A673 (cell line): ENCODE measurements around the gene UHRF1. TPM values are rescaled to one million over a fixed set of nuclear protein-coding genes. Genes with fewer than 3 reads are reported as not detected.
"Not testable (repeated sequence)": the region's sequence is repeated elsewhere in the genome, so short reads cannot be mapped to it uniquely, and the experiment has no call there.

Source experiments
- BruUV-seq: library from RNA; stranded (reverse); fragments of 400-500 nt; replicated peaks from 2 replicates; lab custom pipeline; 2021; lab: Mats Ljungman, UMichigan
- CTCF ChIA-PET: fragments of 300-600 bp; sonication (Branson Sonifier 250); formaldehyde crosslinking; loops from one replicate; lab custom pipeline; 2022; ENCODE audit warnings: antibody characterized with exemption; lab: Charles Lee
- POLR2A ChIA-PET: fragments of 300-600 bp; sonication (Branson Sonifier 250); formaldehyde crosslinking; loops from one replicate; lab custom pipeline; 2022; ENCODE audit warnings: antibody characterized with exemption; ENCODE audit not compliant: low non-redundant PET; lab: Charles Lee
- DNase-seq: peaks from one replicate; pipeline ENCODE4 v3.0.0-alpha.2; 2015; ENCODE audit warnings: low spot score
- H3K27ac ChIP-seq: fragments of 200-600 bp; sonication (generic); 2 replicates; pipeline ENCODE4 v1.5.1; 2016; ENCODE audit warnings: mixed run types, low read depth, mild to moderate bottlenecking, mixed read lengths, antibody characterized with exemption, low read length; ENCODE audit not compliant: poor library complexity, severe bottlenecking
- H3K27me3 ChIP-seq: fragments of 200-600 bp; sonication (generic); replicated peaks from 2 replicates; pipeline ENCODE4 v1.6.1; 2017; ENCODE audit warnings: mixed run types, low read depth, mild to moderate bottlenecking, mixed read lengths, antibody characterized with exemption, low read length; ENCODE audit not compliant: insufficient read depth, poor library complexity
- H3K36me3 ChIP-seq: fragments of 200-600 bp; sonication (generic); 2 replicates; pipeline ENCODE4 v1.6.1; 2016; ENCODE audit warnings: mixed run types, mild to moderate bottlenecking, mixed read lengths, antibody characterized with exemption, low read length; ENCODE audit not compliant: insufficient read depth, poor library complexity, severe bottlenecking
- H3K4me1 ChIP-seq: fragments of 200-600 bp; sonication (generic); 2 replicates; pipeline ENCODE4 v1.6.1; 2017; ENCODE audit warnings: mixed run types, mild to moderate bottlenecking, mixed read lengths, antibody characterized with exemption, low read length; ENCODE audit not compliant: insufficient read depth, poor library complexity, severe bottlenecking
- H3K4me3 ChIP-seq: fragments of 200-600 bp; sonication (generic); 2 replicates; pipeline ENCODE4 v1.5.1; 2016; ENCODE audit warnings: low read depth, mixed run types, mild to moderate bottlenecking, mixed read lengths, low read length; ENCODE audit not compliant: poor library complexity, severe bottlenecking
- H3K9me3 ChIP-seq: fragments of 200-600 bp; sonication (generic); 2 replicates; pipeline ENCODE4 v1.6.1; 2016; ENCODE audit warnings: mixed run types, low read depth, mild to moderate bottlenecking, mixed read lengths, antibody characterized with exemption, low read length; ENCODE audit not compliant: poor library complexity, severe bottlenecking
- EZH2 ChIP-seq: fragments of 200-600 bp; sonication (generic); IDR thresholded peaks from 2 replicates; pipeline ENCODE4 v1.6.1; 2017; ENCODE audit warnings: borderline replicate concordance, low read depth, mild to moderate bottlenecking, mixed read lengths, antibody characterized with exemption, low read length; ENCODE audit not compliant: poor library complexity, severe bottlenecking
- intact Hi-C: fragments of 100-400 bp; cut with micrococcal nuclease; formaldehyde crosslinking; loops from one replicate; pipeline ENCODE4 v1.10.0; 2022; ENCODE audit not compliant: unreplicated experiment
- total RNA-seq: library from RNA; stranded (reverse); gene quantifications from 2 replicates; pipeline ENCODE4 v1.2.3, GENCODE V29; 2021
- TF ChIP-seq, protein P1 (sequence below): fragments of 300-800, 200-600 bp; sonication (generic); conservative IDR thresholded peaks from 2 replicates; pipeline ENCODE4 v1.5.1; 2017; ENCODE audit warnings: low read depth, mild to moderate bottlenecking, antibody characterized with exemption, low read length, moderate library complexity, mixed read lengths

Gene UHRF1
- total RNA-seq, 1 experiment from 2014 or later = 203 TPM

DNA sequence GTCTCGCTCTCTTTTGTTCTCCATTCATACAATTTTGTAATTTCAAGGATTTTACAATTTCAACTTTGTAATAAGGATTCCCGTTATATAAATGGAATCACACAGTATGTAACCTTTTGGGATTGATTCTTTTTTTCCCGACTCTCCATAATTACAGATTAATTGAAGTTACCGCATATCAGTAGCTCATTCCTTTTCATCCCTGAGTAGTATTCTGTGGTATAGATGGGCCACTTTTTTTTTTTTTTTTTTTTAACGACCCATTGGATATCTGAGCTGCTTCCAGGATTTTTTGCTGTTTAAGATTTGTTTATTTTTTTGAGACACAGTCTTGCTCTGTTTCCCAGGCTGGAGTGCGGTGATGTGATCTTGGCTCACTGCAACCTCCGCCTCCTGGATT is 27.8 kb downstream of the UHRF1 start:
- peaks cover 84% of the 10 kb centered on the region for H3K36me3 ChIP-seq
- intact Hi-C loops = no loop called here
- no peaks in the 10 kb centered on the region for H3K27me3 ChIP-seq
- no peaks in the 10 kb centered on the region for H3K9me3 ChIP-seq
- no peak overlapping the region for H3K4me3 ChIP-seq
- DNase-seq = no peak
- ChIA-PET POLR2A (no interaction called here), CTCF (no interaction called here)
- TF ChIP-seq, protein P1, sequence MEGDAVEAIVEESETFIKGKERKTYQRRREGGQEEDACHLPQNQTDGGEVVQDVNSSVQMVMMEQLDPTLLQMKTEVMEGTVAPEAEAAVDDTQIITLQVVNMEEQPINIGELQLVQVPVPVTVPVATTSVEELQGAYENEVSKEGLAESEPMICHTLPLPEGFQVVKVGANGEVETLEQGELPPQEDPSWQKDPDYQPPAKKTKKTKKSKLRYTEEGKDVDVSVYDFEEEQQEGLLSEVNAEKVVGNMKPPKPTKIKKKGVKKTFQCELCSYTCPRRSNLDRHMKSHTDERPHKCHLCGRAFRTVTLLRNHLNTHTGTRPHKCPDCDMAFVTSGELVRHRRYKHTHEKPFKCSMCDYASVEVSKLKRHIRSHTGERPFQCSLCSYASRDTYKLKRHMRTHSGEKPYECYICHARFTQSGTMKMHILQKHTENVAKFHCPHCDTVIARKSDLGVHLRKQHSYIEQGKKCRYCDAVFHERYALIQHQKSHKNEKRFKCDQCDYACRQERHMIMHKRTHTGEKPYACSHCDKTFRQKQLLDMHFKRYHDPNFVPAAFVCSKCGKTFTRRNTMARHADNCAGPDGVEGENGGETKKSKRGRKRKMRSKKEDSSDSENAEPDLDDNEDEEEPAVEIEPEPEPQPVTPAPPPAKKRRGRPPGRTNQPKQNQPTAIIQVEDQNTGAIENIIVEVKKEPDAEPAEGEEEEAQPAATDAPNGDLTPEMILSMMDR = no peak
- no peak for TF ChIP-seq EZH2
- H3K4me1 ChIP-seq = no peaks in the 10 kb centered on the region
- no TSS peak for BruUV-seq
- H3K27ac ChIP-seq = no peak overlapping the region

DNA sequence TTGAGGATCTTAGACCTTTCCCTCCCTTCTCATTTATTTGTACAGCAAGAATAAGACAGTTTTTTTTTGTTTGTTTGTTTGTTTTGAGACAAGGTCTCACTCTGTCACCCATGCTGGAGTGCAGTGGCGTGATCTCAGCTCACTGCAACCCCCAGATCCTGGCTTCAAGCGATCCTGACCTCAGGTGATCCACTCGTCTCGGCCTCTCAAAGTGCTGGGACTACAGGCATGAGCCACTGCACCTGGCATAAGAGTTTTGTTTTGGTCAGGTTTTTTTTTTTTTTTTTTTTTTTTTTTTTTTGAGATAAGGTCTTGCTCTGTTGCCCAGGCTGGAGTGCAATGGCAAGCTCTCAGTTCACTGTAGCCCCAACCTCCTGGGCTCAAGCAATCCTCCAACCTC is 29.2 kb downstream of the UHRF1 start:
- CTCF ChIA-PET, BruUV-seq: not testable (repeated sequence)

DNA sequence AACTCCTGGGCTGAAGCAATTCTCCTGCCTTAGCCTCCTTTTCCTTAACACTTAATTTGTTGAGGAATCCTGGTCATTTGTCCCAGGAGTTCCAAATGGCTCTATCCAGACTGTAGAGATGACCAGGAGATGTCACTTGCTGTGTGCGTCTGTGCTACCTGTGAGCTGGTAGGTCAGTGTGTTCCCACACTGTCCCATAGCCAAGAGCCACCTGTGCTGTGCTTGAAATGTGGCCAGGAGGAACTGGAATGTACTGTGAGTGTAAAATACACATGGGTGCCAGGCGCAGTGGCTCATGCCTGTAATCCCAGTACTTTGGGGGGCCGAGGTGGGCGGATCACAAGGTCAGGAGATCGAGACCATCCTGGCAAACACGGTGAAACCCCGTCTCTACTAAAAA is 30.2 kb downstream of the UHRF1 start:
- ChIA-PET POLR2A (no interaction called here), CTCF (no interaction called here)
- H3K4me3 ChIP-seq = no peak overlapping the region
- H3K4me1 ChIP-seq = no peaks in the 10 kb centered on the region
- no peak overlapping the region for H3K27ac ChIP-seq
- no peaks in the 10 kb centered on the region for H3K27me3 ChIP-seq
- H3K36me3 ChIP-seq = peaks cover 83% of the 10 kb centered on the region
- no TSS peak for BruUV-seq
- intact Hi-C loops = no loop called here
- no peak for TF ChIP-seq EZH2
- DNase-seq = no peak
- no peaks in the 10 kb centered on the region for H3K9me3 ChIP-seq

More for the DNA sequence above, 29.2 kb downstream of the UHRF1 start:
- POLR2A ChIA-PET = interaction anchor here (0.7 kb wide), 1 partner anchor 70 kb away, joined by 15 read pairs; no protein-coding TSS in a partner anchor
- H3K27ac ChIP-seq, H3K9me3 ChIP-seq, DNase-seq, intact Hi-C loops, H3K27me3 ChIP-seq, H3K4me1 ChIP-seq, H3K4me3 ChIP-seq: not testable (repeated sequence)
- H3K36me3 ChIP-seq = peaks cover 84% of the 10 kb centered on the region

DNA sequence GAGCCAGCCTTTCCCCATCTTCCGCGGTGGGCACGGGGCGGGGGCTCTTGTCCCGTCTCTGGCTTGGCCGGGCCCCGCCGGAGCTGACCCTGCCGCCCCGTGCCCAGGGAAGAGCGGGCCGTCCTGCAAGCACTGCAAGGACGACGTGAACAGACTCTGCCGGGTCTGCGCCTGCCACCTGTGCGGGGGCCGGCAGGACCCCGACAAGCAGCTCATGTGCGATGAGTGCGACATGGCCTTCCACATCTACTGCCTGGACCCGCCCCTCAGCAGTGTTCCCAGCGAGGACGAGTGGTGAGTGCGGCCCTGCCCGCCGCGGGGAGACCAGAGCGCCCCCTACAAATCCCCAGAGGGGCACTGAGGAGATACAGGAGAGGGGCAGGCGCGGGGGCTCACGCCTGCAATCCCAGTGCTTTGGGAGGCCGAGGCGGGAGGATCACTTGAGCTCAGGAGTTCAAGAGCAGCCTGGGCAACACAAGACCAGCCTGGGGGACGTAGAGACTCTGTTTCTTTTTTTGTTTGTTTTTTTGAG is 32.4 kb downstream of the UHRF1 start:
- H3K9me3 ChIP-seq, H3K4me3 ChIP-seq, DNase-seq, CTCF ChIA-PET, intact Hi-C loops, H3K4me1 ChIP-seq, POLR2A ChIA-PET, BruUV-seq, H3K27me3 ChIP-seq, H3K27ac ChIP-seq: not testable (repeated sequence)
- peaks cover 82% of the 10 kb centered on the region for H3K36me3 ChIP-seq

DNA sequence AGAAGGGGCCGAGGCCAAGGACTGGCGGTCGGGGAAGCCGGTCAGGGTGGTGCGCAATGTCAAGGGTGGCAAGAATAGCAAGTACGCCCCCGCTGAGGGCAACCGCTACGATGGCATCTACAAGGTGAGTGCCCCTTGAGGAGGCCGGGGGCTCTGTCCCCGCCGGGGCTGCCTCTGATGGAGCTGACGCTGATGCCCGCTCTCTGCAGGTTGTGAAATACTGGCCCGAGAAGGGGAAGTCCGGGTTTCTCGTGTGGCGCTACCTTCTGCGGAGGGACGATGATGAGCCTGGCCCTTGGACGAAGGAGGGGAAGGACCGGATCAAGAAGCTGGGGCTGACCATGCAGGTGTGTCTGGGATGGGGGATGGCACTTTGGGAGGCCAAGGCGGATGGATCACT is 41.3 kb downstream of the UHRF1 start:
- DNase-seq, H3K27ac ChIP-seq, H3K4me3 ChIP-seq, H3K9me3 ChIP-seq, BruUV-seq, H3K4me1 ChIP-seq, POLR2A ChIA-PET, H3K27me3 ChIP-seq, CTCF ChIA-PET, intact Hi-C loops: not testable (repeated sequence)
- H3K36me3 ChIP-seq = peaks cover 85% of the 10 kb centered on the region
